GM18519 (cell line): ENCODE measurements around the gene THAP10.

ENCODE experiments used
- ATAC-seq: cut with Tn5 transposase; IDR thresholded peaks from one replicate; pipeline ENCODE4 v1.9.1; 2021; ENCODE audit warnings: mild to moderate bottlenecking, moderate library complexity; ENCODE audit not compliant: unreplicated experiment, low FRiP score

Gene THAP10

GRCh38 chr15:70855764-70856163, 36.5 kb downstream of the THAP10 start:
- ATAC-seq = no peak

GRCh38 chr15:70854666-70854976, 37.6 kb downstream of the THAP10 start:
- no peak for ATAC-seq

GRCh38 chr15:70853973-70854665, 38.1 kb downstream of the THAP10 start, which contains the start of gene LARP6:
TSS of gene LARP6 (minus strand) at chr15:70854157. CDS start at chr15:70854088, 69 bp downstream.
- no peak for ATAC-seq

GRCh38 chr15:70853318-70853972, 38.8 kb downstream of the THAP10 start:
- ATAC-seq = no peak

GRCh38 chr15:70852501-70853317, 39.5 kb downstream of the THAP10 start:
- no peak for ATAC-seq

GRCh38 chr15:70851889-70852288, 40.3 kb downstream of the THAP10 start:
- no peak for ATAC-seq

GRCh38 chr15:70845602-70846360, 46.5 kb downstream of the THAP10 start:
- ATAC-seq = no peak

GRCh38 chr15:70837476-70837875, 54.8 kb downstream of the THAP10 start:
- ATAC-seq = no peak

GRCh38 chr15:70835841-70836240, 56.4 kb downstream of the THAP10 start:
- ATAC-seq = no peak

GRCh38 chr15:70835415-70835814, 56.8 kb downstream of the THAP10 start:
- no peak for ATAC-seq

GRCh38 chr15:70834999-70835398, 57.2 kb downstream of the THAP10 start:
- no peak for ATAC-seq

GRCh38 chr15:70833861-70834765, 58.1 kb downstream of the THAP10 start:
- ATAC-seq = no peak

- no peak for ATAC-seq
Measured at GRCh38 chr15:70833422-70833821, 58.8 kb downstream of the THAP10 start.

- ATAC-seq = no peak
Measured at GRCh38 chr15:70832176-70832575, 60.1 kb downstream of the THAP10 start.
